ENCODE data around the gene MARCHF10. TPM values are rescaled to one million over a fixed set of nuclear protein-coding genes. Genes with fewer than 3 reads are reported as not detected.

The MARCHF10 gene
- total RNA-seq, 1 donor from 2014 or later: 0.25 TPM

DNA sequence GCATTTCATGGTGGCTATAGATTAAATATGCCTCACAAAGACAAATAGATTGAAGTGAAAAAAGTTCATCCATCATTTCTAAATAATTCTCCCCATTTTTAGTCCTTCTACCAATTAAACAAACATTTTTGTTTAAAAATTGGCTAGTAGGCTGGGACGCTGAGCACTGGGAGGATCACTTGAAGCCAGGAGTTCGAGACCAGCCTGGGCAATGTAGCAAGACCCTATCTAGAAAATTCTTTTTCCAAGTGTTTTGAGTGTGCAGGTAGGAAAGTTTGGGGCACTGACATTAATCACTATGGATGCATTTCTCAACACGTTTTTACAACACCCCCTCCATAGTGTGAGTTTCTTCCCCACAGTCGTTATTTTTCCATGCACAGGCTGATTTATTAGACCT is 123.9 kb downstream of the MARCHF10 start:
- Histone ChIP-seq H3K27me3 (no peaks in the 10 kb centered on the region), H3K36me3 (no peaks in the 10 kb centered on the region), H3K4me3 (no peak overlapping the region), H3K4me1 (peaks cover 5% of the 10 kb centered on the region), H3K9me3 (no peaks in the 10 kb centered on the region), H3K27ac (no peak overlapping the region)
- TF ChIP-seq, protein P1, sequence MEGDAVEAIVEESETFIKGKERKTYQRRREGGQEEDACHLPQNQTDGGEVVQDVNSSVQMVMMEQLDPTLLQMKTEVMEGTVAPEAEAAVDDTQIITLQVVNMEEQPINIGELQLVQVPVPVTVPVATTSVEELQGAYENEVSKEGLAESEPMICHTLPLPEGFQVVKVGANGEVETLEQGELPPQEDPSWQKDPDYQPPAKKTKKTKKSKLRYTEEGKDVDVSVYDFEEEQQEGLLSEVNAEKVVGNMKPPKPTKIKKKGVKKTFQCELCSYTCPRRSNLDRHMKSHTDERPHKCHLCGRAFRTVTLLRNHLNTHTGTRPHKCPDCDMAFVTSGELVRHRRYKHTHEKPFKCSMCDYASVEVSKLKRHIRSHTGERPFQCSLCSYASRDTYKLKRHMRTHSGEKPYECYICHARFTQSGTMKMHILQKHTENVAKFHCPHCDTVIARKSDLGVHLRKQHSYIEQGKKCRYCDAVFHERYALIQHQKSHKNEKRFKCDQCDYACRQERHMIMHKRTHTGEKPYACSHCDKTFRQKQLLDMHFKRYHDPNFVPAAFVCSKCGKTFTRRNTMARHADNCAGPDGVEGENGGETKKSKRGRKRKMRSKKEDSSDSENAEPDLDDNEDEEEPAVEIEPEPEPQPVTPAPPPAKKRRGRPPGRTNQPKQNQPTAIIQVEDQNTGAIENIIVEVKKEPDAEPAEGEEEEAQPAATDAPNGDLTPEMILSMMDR (IDR thresholded peaks at IDR 0.05): no peak
- TF ChIP-seq POLR2AphosphoS5 (IDR thresholded peaks at IDR 0.05; ENCODE audit: insufficient read depth in 1 of 2, low read depth in 1 of 2) (no peak), POLR2A (IDR thresholded peaks at IDR 0.05) (no peak)
- intact Hi-C loops (cut with DNase I): no loop called here
- no peak for DNase-seq (ENCODE audit: extremely low spot score in 2 of 2)

- Histone ChIP-seq H3K27ac (no peak overlapping the region), H3K4me3 (no peak overlapping the region), H3K27me3 (no peaks in the 10 kb centered on the region), H3K36me3 (peaks cover 0 to under 1% of the 10 kb centered on the region in 2 donors), H3K4me1 (peaks cover 5% of the 10 kb centered on the region), H3K9me3 (no peaks in the 10 kb centered on the region)
- intact Hi-C loops (cut with DNase I): no loop called here
- no peak for DNase-seq (ENCODE audit: extremely low spot score in 2 of 2)
- TF ChIP-seq, protein P1 (IDR thresholded peaks at IDR 0.05): no peak
- TF ChIP-seq POLR2A (IDR thresholded peaks at IDR 0.05) (no peak), POLR2AphosphoS5 (IDR thresholded peaks at IDR 0.05; ENCODE audit: insufficient read depth in 1 of 2, low read depth in 1 of 2) (no peak)
These were observed 126.2 kb downstream of the MARCHF10 start for GRCh38 chr17:62681939-62682381.

DNA sequence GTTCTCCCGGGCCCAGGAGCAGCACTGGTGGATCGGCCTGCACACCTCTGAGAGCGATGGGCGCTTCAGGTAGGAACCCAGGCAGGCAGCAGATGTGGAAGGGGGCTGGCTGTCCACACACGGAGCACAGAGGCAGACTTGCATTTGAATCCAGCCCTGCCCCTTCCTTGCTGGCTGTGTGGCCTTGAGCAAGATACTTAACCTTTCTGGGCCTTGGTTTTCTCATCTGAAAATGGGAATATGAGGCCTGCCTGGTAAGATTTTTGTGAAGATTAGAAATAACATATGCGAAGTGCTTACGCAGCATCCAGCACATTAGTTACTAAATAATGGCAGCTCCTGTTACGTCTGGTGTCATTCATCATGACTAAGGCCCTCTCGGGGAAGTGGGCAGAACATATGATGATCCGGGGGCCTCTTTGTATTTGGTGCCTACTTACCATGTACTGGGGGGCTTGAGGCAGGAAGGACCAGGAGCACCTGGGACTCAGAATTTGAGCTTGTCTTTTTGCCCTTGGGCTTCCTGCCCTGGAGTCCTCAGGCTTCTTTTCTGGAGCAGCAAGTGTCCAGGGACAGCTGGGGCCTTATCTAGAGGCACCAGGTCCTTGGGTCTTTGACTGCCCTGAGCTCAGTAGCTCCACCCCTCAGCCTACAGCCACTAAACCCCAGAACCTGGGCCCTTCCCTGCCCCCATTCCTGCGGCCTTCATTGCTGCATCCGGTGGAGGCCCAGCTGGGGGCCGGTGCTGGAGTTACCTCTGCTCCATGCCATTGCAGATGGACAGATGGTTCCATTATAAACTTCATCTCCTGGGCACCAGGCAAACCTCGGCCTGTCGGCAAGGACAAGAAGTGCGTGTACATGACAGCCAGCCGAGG is 126.8 kb downstream of the MARCHF10 start:
- H3K4me1 ChIP-seq: peaks cover 5% of the 10 kb centered on the region
- no peaks in the 10 kb centered on the region for H3K9me3 ChIP-seq
- H3K4me3 ChIP-seq: no peak overlapping the region
- H3K36me3 ChIP-seq: peaks cover 0 to 7% of the 10 kb centered on the region in 2 donors
- TF ChIP-seq, protein P1 (IDR thresholded peaks at IDR 0.05): no peak
- TF ChIP-seq POLR2AphosphoS5 (IDR thresholded peaks at IDR 0.05; ENCODE audit: insufficient read depth in 1 of 2, low read depth in 1 of 2) (no peak), POLR2A (IDR thresholded peaks at IDR 0.05) (no peak)
- H3K27me3 ChIP-seq: no peaks in the 10 kb centered on the region
- no peak overlapping the region for H3K27ac ChIP-seq
- no peak for DNase-seq (ENCODE audit: extremely low spot score in 2 of 2)
- intact Hi-C loops (cut with DNase I): no loop called here

DNA sequence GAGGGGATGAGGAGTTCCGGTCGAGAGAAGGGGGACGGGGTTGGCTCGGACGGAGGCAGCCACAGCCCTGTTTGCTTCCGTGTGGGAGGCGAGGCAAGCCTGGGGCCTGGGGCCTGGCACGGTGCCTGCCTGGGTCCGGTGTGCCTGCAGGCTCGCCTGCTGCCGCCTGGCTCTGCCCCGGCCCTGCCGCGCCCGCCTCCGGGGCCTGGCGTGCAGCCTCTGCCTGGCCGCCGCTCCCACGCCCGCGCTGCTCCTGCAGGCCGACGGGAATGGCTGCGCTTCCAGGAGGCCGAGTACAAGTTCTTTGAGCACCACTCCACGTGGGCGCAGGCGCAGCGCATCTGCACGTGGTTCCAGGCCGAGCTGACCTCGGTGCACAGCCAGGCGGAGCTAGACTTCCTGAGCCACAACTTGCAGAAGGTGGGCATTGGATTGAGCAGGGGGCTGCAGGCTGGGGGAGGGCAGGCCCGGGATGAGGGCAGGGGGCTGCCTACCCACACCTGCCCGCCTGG is 127.5 kb downstream of the MARCHF10 start:
- no peak overlapping the region for H3K4me3 ChIP-seq
- H3K27me3 ChIP-seq: no peaks in the 10 kb centered on the region
- TF ChIP-seq POLR2A (IDR thresholded peaks at IDR 0.05) (no peak), POLR2AphosphoS5 (IDR thresholded peaks at IDR 0.05; ENCODE audit: insufficient read depth in 1 of 2, low read depth in 1 of 2) (no peak)
- TF ChIP-seq, protein P1 (IDR thresholded peaks at IDR 0.05): no peak
- intact Hi-C loops (cut with DNase I): no loop called here
- H3K27ac ChIP-seq: no peak overlapping the region
- peaks cover 5% of the 10 kb centered on the region for H3K4me1 ChIP-seq
- H3K9me3 ChIP-seq: no peaks in the 10 kb centered on the region
- no peak for DNase-seq (ENCODE audit: extremely low spot score in 2 of 2)
- H3K36me3 ChIP-seq: peaks cover 0 to 10% of the 10 kb centered on the region in 2 donors

All from vagina (tissue), 2 donors.